CD4-positive, alpha-beta T cell treated with Interleukin-6 for 4 hours (primary cell): ENCODE measurements around the gene CAPG.
"Not testable (repeated sequence)": the region's sequence is repeated elsewhere in the genome, so short reads cannot be mapped to it uniquely, and the experiment has no call there.

Source experiments
- DNase-seq: peaks from one replicate; pipeline ENCODE4 v3.0.0-alpha.2; 2020; ENCODE audit warnings: mixed read lengths

Gene CAPG

GRCh38 chr2:85395912-85396475 lies 14.2 kb downstream of the CAPG start:
- DNase-seq = no peak

- DNase-seq = no peak
These were observed 15.2 kb downstream of the CAPG start for GRCh38 chr2:85394976-85395375.

- no peak for DNase-seq
These were observed 15.9 kb downstream of the CAPG start for GRCh38 chr2:85394261-85394681.

GRCh38 chr2:85393836-85394235 lies 16.3 kb downstream of the CAPG start:
- no peak for DNase-seq

DNA sequence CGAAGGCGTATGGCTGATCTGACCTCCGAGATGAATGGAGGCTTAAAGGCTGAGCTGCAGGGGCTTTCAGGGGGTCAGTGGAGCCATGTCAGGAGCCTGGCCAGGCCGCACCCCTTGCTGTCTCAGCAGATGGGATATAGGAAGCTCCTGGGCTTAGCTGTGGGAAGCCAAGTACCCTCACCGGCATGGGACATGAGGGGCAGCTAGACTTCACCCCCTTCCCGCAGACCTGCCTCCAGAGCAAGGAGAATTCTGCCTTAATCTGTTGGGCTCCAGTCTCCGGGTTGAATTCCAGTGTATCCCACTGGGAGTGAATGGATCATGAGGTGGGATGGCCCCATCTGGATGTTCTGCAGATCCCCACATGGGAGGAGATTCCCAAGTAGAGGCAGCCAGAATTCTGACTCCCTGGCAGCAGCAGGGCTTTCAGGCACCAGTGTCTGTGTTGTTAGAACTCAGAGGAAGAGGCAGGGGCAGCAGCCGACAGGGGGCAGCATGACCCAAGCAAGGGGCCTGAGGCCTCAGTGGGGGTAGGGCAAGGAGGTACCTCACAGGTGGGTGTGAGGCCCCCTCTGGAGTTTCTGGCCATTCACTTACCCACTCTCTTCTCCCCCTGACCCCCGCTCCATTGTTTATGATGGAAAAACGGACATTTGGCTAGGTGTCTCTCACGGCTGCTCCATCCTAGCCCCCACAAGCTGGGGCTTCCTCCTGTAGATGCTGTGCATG lies 19.1 kb downstream of the CAPG start:
- DNase-seq = peak; percentile 84

DNA sequence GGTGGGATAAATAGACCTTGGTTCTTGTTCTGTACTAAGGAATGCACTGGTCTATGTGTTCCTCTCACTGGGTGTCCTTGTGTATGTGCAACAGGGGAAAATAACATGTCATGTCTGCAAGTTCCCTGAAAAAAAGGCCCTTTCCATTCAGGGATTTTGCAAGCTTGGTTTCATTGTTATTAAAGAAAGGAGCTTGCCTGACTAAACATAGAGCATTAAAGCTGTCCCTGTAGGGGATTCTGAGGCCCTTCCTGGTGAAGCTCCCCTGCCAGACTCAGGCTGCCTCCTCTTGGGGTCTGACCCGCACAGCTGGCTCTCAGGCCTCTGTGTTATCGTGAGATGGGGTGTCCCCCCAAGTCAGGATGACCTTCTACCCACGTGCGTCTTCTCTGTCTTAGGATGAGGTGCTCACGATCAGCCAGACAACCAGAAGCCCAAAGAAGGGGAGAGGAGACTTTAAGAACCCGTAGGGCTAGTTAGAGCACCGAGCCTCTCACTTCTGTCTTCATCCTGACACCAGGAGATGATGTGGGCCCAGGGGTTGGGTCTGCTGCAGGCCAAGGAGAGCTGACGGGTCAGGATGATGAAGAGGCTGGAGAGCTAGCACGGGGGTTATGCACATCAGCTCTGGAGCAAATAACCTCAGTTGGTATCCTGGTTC lies 21.2 kb downstream of the CAPG start:
- DNase-seq = no peak

GRCh38 chr2:85387754-85388153 lies 22.4 kb downstream of the CAPG start:
- DNase-seq = no peak

DNA sequence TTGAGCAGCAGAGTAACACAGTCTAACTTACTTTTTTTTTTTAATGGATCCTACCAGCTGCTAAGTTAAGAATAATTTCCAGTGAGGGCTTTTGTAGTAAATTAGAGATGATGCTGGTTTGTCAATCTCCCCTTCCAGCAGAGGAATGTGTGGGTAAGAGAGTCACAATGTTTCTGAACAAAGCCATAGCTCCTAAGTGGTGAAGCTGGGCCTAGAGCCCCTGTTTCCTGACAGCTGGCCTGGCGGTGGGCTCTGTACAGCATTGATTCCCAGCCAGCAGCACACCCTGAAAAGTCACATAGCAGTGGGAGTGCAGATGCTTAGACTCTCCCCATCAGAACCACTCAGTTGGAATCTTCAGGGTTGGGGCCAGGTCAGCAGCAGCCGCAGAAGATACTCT lies 24.4 kb downstream of the CAPG start:
- no peak for DNase-seq

- DNase-seq = no peak
These were observed 26.3 kb downstream of the CAPG start for GRCh38 chr2:85383850-85384249.

DNA sequence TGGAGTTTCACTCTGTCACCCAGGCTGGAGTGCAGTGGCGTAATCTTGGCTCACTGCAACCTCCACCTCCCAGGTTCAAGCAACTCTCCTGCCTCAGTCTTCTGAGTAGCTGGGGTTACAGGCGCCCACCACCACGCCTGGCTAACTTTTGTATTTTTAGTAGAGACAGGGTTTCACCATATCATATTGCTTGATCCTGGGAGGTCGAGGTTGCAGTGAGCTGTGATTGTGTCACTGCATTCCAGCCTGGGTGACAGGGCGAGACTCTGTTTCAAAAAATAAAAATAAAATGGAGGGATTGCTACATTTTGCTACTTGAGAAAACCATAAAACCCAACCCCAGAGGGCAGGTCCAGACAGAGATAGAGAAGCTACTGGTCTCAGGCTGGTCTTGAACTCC lies 27.0 kb downstream of the CAPG start:
- not testable (repeated sequence) for DNase-seq

GRCh38 chr2:85380048-85380447 lies 30.1 kb downstream of the CAPG start:
- no peak for DNase-seq

GRCh38 chr2:85378257-85378656 lies 31.9 kb downstream of the CAPG start:
- no peak for DNase-seq

GRCh38 chr2:85377083-85377482 lies 33.1 kb downstream of the CAPG start:
- DNase-seq = no peak

GRCh38 chr2:85376291-85377065 lies 33.7 kb downstream of the CAPG start:
- no peak for DNase-seq

GRCh38 chr2:85371045-85371444 lies 39.1 kb downstream of the CAPG start:
- no peak for DNase-seq

GRCh38 chr2:85369500-85369899 lies 40.7 kb downstream of the CAPG start:
- DNase-seq = no peak

DNA sequence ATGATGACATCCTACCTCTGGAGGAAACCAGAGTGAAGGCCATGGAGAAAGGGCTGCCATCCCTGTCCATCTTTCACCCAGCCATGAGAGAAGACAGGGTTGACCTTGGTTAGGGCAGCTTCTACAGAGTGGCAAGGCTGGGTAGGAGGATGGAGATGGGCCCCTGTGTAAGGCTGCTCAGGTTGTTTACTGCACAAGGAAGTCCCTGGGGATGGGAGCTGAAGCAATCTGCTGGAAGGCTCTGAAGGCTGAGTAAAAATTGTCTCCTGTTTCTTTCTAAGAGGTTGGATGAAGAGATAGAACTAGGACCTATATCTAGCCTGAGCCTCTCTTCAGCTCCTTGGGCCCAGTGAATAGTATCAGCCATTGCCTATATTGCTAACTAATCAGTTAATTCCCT lies 41.2 kb downstream of the CAPG start:
- no peak for DNase-seq

DNA sequence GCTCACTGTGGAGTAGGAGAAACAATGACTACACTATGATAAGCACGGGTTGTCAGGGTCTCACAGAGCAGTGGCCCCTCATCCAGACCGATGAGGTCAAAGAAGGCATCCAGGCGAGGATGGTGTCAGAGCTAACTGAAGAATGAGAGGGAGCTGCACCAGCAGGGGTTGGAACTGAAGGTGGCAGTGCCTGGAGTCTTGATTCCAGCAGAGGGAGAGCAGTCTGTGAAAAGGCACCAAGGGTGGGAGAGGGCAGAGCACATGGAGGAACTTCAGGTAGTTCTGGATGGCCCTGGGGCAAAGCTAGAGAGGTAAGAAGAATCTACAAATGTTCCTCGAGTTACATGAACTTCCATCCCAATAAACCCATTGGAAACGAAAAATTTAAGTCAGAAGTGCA lies 43.0 kb downstream of the CAPG start:
- no peak for DNase-seq

- not testable (repeated sequence) for DNase-seq
These were observed 47.3 kb downstream of the CAPG start for GRCh38 chr2:85362653-85363387.

DNA sequence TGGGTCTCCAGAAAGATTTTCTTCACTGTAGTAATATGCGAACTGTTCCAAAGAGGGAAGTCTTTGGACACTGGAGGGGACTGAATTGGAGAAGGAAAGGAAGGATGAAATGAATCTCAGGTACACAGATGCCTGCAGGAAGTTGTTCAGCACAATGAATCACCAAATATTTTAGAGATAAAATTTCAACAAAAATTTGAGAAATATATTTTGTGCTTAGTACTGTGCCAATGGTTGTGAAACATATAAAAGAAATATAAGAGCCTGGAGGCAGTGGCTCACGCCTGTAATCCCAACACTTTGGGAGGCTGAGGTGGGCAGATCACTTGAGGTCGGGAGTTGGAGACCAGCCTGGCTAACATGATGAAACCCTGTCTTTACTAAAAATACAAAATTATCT lies 52.4 kb downstream of the CAPG start:
- no peak for DNase-seq

DNA sequence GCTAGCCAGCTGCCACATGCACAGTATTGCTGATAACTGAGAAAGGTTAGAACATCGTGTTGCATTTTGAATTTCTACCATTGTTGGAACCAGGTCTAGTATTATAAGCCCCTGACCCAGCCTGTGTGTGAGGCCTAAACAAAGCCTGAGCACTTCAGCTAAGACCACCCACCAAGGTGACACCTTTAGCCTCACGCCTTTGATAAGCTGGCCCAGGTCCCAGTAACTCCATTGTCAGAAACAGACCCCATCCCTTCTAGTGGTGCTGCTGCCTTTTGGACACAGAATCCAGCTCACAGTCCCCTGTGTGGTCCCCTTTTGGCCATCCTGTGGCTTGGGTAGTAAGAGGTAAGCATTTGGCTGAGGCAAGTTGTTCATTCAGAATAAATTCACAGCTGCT lies 54.0 kb downstream of the CAPG start:
- DNase-seq = no peak

GRCh38 chr2:85355521-85355920 lies 54.6 kb downstream of the CAPG start:
- DNase-seq = no peak

GRCh38 chr2:85355073-85355410 lies 55.1 kb downstream of the CAPG start:
- DNase-seq = no peak
